ENCODE data around the gene LY86. TPM values are rescaled to one million over a fixed set of nuclear protein-coding genes. Genes with fewer than 3 reads are reported as not detected.

Gene LY86
- total RNA-seq, 2 donors from 2014 or later, result 1.9 to 2.4 TPM

GRCh38 chr6:6566766-6567165 lies 21.8 kb upstream of the LY86 start:
- intact Hi-C loops (cut with DNase I), result loop anchor here in 1 of 2 donors (10.0 kb wide), 1 partner anchor 88 kb away; no protein-coding TSS in a partner anchor
- DNase-seq (no peak), ATAC-seq (no peak)

- intact Hi-C loops (cut with DNase I), result loop anchor here in 1 of 2 donors (10.0 kb wide), 1 partner anchor 86 kb away; no protein-coding TSS in a partner anchor
- no peak for ATAC-seq
- no peak for DNase-seq
Observed at GRCh38 chr6:6569096-6569810, 19.3 kb upstream of the LY86 start.

- intact Hi-C loops (cut with DNase I), result loop anchor here in 1 of 2 donors (10.0 kb wide), 1 partner anchor 85 kb away; no protein-coding TSS in a partner anchor
- DNase-seq, result no peak
- no peak for ATAC-seq
Observed at GRCh38 chr6:6569811-6570164, 18.7 kb upstream of the LY86 start.

- ATAC-seq, result no peak
- no peak for DNase-seq
- intact Hi-C loops (cut with DNase I), result no loop called here
Observed at GRCh38 chr6:6570929-6571671, 17.4 kb upstream of the LY86 start.

GRCh38 chr6:6575143-6575542 lies 13.4 kb upstream of the LY86 start:
- no peak for ATAC-seq
- intact Hi-C loops (cut with DNase I), result no loop called here
- no peak for DNase-seq

- DNase-seq, result no peak
- no peak for ATAC-seq
- intact Hi-C loops (cut with DNase I), result no loop called here
Observed at GRCh38 chr6:6577735-6578134, 10.8 kb upstream of the LY86 start.

GRCh38 chr6:6579281-6579680 lies 9.2 kb upstream of the LY86 start:
- ATAC-seq (no peak), DNase-seq (no peak)
- intact Hi-C loops (cut with DNase I), result no loop called here

- no peak for DNase-seq
- intact Hi-C loops (cut with DNase I), result no loop called here
- ATAC-seq, result no peak
Observed at GRCh38 chr6:6580225-6580856, 8.2 kb upstream of the LY86 start.

GRCh38 chr6:6581054-6581453 lies 7.5 kb upstream of the LY86 start:
- ATAC-seq (no peak), DNase-seq (no peak)
- intact Hi-C loops (cut with DNase I), result no loop called here

GRCh38 chr6:6582131-6582530 lies 6.4 kb upstream of the LY86 start:
- intact Hi-C loops (cut with DNase I), result no loop called here
- no peak for ATAC-seq
- no peak for DNase-seq

- intact Hi-C loops (cut with DNase I), result no loop called here
- DNase-seq (no peak), ATAC-seq (no peak)
Observed at GRCh38 chr6:6583836-6584235, 4.7 kb upstream of the LY86 start.

GRCh38 chr6:6584310-6585002 lies 4.1 kb upstream of the LY86 start:
- intact Hi-C loops (cut with DNase I), result no loop called here
- ATAC-seq, result no peak
- no peak for DNase-seq

- intact Hi-C loops (cut with DNase I), result no loop called here
- no peak for ATAC-seq
- no peak for DNase-seq
Observed at GRCh38 chr6:6585003-6585311, 3.6 kb upstream of the LY86 start.

GRCh38 chr6:6586167-6586566 lies 2.4 kb upstream of the LY86 start:
- intact Hi-C loops (cut with DNase I), result no loop called here
- no peak for ATAC-seq
- no peak for DNase-seq

- DNase-seq, result no peak
Observed at GRCh38 chr6:6586671-6587526, 1.6 kb upstream of the LY86 start.

GRCh38 chr6:6587696-6588063 lies 840 bp upstream of the LY86 start:
- DNase-seq (no peak), ATAC-seq (no peak)
- intact Hi-C loops (cut with DNase I), result no loop called here

More at GRCh38 chr6:6586671-6587526, 1.6 kb upstream of the LY86 start:
- ATAC-seq, result no peak
- intact Hi-C loops (cut with DNase I), result no loop called here

GRCh38 chr6:6588924-6589709 lies 597 bp downstream of the LY86 start:
- DNase-seq (no peak), ATAC-seq (peak; percentile 54 to 81)
- intact Hi-C loops (cut with DNase I), result no loop called here

- ATAC-seq, result no peak
- intact Hi-C loops (cut with DNase I), result loop anchor here in 1 of 2 donors (5.0 kb wide), 1 partner anchor 62 kb away; no protein-coding TSS in a partner anchor
- no peak for DNase-seq
Observed at GRCh38 chr6:6590530-6590929, 2.0 kb downstream of the LY86 start.
